SK-N-SH treated with all-trans-retinoic acid at 6 μM for 48 hours (cell line): ENCODE data around the gene IL6.

Experiments used
- BACH2 ChIP-seq: fragments of 250-450 bp; sonication (Bioruptor Pico); IDR thresholded peaks from 2 replicates; pipeline ENCODE4 v1.9.0; 2021; ENCODE audit warnings: mild to moderate bottlenecking, borderline replicate concordance
- TOX ChIP-seq: fragments of 250-450 bp; sonication (Bioruptor Pico); IDR thresholded peaks from 2 replicates; pipeline ENCODE4 v1.8.0; 2021; ENCODE audit warnings: mild to moderate bottlenecking, moderate library complexity, borderline replicate concordance
- ZFP3 ChIP-seq: fragments of 250-450 bp; sonication (Bioruptor Pico); IDR thresholded peaks from 2 replicates; pipeline ENCODE4 v1.5.0; 2020; ENCODE audit warnings: mild to moderate bottlenecking, moderate library complexity
- ZNF565 ChIP-seq: fragments of 450-650 bp; formaldehyde crosslinking; conservative IDR thresholded peaks from 2 replicates; pipeline ENCODE4 v1.5.0; 2020; ENCODE audit warnings: low read depth, mild to moderate bottlenecking, moderate library complexity
- ZNF70 ChIP-seq: fragments of 450-650 bp; formaldehyde crosslinking; IDR thresholded peaks from 2 replicates; pipeline ENCODE4 v1.5.0; 2020; ENCODE audit warnings: mild to moderate bottlenecking, moderate library complexity
- ZNF8 ChIP-seq: fragments of 450-650 bp; formaldehyde crosslinking; IDR thresholded peaks from 2 replicates; pipeline ENCODE4 v1.5.0; 2020; ENCODE audit warnings: mild to moderate bottlenecking, moderate library complexity
- TF ChIP-seq, protein P1 (sequence below): fragments of 250-450 bp; sonication (Bioruptor Pico); IDR thresholded peaks from 2 replicates; pipeline ENCODE4 v1.8.0; 2020; ENCODE audit warnings: mild to moderate bottlenecking, moderate library complexity, borderline replicate concordance

DNA sequence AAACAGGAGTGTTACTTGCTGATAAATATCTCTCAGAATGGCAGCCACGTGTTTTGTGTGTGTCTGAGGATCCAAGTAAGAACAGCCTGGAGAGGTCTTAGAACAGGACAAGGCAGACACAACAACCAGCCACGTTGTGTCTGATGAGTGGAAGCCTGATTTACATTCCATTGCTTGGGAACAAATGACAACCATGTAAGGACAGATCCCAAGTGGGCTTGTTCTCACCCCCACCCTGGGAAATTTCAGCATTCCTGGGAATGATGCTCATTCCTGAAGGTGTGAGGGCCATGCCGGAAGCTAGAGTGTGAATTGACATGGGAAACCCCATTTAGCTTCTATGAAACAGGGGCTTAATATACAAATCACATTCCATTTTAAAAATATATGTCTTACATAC is 35.9 kb downstream of the IL6 start:
- no peak for TF ChIP-seq ZFP3 (CRISPR knock-in tag)
- TF ChIP-seq, protein P1, sequence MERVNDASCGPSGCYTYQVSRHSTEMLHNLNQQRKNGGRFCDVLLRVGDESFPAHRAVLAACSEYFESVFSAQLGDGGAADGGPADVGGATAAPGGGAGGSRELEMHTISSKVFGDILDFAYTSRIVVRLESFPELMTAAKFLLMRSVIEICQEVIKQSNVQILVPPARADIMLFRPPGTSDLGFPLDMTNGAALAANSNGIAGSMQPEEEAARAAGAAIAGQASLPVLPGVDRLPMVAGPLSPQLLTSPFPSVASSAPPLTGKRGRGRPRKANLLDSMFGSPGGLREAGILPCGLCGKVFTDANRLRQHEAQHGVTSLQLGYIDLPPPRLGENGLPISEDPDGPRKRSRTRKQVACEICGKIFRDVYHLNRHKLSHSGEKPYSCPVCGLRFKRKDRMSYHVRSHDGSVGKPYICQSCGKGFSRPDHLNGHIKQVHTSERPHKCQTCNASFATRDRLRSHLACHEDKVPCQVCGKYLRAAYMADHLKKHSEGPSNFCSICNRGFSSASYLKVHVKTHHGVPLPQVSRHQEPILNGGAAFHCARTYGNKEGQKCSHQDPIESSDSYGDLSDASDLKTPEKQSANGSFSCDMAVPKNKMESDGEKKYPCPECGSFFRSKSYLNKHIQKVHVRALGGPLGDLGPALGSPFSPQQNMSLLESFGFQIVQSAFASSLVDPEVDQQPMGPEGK (CRISPR knock-in tag), result no peak
- no peak for TF ChIP-seq ZNF8 (CRISPR knock-in tag)
- TF ChIP-seq ZNF70 (CRISPR knock-in tag), result no peak
- no peak for TF ChIP-seq ZNF565 (CRISPR knock-in tag)
- TF ChIP-seq TOX (CRISPR knock-in tag), result no peak
- TF ChIP-seq BACH2, result no peak
